GM19328 (cell line): ENCODE measurements around the gene ACACA.
"Not testable (repeated sequence)": the region's sequence is repeated elsewhere in the genome, so short reads cannot be mapped to it uniquely, and the experiment has no call there.

Experiments used
- ATAC-seq: cut with Tn5 transposase; IDR thresholded peaks from one replicate; pipeline ENCODE4 v1.9.1; 2021; ENCODE audit warnings: mild to moderate bottlenecking, moderate library complexity; ENCODE audit not compliant: unreplicated experiment

Gene ACACA

DNA sequence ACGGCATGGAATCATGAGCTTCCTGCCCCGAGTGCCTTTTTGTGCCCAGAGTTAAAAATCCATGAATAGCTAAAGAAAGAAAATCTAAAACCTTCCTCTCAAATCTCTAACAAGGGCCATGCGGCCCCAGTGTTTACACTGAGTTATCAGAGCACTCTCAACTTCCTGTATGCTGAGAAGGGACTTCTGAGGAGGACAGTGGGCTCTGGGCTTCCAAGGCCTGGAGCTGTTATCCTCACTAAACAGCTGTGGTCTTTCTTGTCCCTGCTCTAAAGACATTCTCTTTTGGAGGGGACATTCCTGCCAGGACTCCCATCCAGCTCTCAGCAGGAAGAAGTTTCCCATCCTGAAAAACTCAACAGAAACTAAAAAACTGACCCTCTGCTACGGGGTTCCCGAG, 322.3 kb downstream of the ACACA start:
- no peak for ATAC-seq

DNA sequence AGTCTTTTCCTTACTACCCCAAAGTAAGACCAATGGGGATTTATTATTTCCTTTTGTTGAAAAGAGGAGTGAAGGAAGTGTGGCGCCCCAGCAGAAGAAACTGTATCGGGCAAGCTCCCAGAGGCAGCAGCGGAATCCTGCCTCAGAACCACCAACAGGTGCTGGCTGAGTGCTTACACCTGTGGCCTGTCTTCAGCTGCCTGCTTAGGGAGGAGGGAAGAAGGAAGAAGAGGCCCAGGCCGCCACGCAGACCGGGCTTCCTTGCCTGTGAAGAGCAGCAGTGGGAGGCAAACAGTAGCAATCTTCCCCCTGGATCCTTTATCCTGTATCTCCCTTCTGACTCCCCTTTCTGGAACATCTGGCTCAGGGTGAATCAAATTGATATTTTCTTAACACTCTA, 323.2 kb downstream of the ACACA start:
- no peak for ATAC-seq

DNA sequence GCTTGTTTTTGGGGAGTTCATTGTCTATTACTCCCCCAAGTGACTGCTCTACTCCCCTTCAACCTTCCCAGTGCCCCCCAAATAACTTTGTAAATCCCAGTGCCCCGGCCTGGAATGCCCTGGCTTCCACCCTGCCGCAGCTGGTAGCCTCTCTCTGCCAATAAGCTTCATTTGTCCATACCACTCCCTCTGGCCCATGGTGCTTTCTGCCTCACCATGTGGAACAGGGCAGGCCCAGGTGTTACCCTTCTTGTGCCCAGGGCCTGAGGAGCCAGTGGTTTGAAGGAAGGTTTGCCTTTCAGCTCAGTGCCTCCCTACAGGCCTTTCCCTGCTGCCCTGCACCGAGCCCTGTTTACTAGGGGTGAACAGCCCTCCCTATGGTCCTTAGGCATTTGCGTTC, 323.7 kb downstream of the ACACA start:
- ATAC-seq, result no peak

DNA sequence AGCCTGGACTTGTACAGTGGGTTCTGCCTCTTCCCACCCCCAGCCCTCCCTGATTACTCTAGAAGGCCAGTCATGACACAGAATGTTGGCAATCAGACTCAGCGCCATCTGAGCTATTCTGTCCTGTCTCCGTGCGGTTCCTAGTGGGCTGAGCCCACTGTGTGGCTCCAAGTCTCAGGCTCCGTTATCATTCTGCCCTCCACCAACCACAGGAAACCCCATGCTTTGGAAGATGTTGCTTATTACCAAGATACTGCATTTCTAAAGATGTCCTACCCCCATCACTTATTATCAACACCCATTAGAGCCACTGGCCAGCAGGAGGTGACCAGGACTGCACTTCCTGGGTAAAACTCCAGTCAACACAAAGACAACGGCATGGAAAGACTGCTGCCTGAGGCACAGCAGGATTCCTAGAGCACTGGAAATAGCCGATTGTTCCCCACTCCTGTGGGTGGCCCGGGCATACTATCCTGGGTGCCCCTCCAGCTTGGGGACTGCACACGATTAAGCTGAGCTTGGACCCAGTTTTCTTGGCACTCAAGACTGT, 324.2 kb downstream of the ACACA start:
- no peak for ATAC-seq

DNA sequence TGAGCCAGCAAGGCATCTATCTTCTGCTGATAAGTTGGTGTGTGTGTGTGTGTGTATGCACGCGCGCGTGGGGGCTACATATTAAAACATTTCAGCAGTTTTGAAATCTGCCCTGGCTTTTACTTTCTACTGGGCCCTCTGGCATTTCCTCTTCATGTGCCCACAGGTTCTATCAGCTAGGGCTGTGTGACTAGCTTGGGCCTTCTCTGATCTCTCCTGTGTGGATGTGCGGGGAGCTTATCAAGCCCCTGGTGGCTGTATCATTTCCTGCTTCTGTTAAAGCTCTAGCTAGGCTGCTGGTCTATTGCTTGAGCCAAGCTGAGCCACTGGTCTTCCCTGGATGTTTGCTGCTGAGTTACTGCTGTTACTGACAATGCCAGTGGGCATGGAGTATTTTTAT, 325.3 kb downstream of the ACACA start:
- no peak for ATAC-seq

DNA sequence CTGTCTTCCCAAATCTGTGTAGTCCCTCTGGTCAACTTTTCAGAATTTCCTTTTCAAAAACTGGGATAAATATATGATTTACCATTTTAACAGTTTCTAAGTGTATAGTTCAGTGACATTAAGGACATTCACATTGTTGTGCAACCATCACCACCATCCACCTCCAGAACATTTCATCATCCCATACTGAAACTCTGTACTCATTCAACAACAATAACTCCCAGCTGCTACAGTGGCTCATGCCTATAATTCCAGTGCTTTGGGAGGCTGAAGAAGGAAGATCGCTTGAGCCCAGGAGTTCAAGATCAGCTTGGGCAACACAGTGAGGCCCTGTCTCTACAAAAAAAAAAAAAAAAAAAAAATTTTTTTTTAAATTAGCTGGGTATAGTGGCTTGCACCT, 326.9 kb downstream of the ACACA start:
- no peak for ATAC-seq

DNA sequence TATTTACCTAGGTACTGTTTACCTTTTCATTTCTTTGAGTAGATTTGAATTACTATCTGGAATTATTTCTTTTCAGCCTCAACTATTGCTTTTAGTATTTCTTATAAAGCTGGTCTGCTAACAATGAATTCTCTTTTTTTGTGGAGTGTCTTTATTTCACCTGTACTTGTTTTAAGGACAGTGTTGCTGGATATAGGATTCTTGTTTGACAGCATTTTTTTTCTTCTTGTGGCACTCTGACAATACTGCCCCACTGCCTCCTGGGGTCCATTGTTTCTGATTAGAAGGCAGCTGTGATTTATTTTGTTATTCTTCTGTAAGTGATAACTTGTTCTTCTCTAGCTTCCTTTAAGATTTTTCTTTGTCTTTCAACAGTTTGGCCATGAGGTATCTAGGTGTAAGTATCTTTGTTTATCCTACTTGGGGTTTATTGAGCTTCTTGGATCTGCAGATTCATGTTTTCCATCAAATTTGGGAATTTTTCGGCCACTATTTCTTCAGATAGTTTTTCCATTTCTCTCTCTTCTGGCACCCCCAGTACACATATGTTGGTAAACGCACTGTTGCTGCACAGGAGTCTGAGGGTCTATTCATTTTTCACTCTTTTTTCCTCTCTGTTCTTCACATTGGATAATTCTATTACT, 327.4 kb downstream of the ACACA start:
- ATAC-seq, result no peak

DNA sequence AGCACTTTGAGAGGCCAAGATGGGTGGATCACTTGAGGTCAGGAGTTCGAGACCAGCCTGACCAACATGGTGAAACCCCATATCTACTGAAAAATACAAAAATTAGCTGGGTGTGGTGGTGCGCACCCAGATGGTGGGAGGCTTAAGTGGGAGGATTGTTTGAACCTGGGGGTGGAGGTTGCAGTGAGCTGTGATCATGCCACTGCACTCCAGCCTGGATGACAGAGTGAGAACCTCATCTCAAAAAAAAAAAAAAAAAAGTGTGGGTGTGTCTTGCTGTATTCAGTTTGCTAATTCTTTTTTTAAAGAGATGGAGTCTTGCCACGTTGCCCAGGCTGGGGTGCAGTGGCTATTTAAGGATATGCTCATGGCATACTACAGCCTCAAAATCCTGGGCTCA, 333.2 kb downstream of the ACACA start:
- ATAC-seq, result not testable (repeated sequence)

DNA sequence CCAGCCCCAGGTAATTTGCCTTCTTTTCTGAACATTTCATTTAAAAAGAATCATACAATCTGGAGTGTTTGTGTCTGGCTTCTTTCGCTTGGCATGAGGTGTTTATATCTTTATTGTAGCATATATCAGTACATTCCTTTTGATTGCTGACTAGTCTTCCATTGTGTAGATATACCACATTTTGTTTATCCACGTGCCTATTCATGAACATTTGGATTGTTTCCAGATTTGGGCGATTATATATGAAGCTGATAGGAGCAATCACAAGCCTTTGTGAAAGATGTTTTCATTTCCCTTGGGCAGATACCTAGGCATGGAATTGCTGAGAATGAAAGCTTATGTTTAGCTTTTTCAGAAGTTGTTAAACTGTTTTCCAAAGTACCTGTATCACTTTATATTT, 337.5 kb downstream of the ACACA start:
- ATAC-seq, result no peak

DNA sequence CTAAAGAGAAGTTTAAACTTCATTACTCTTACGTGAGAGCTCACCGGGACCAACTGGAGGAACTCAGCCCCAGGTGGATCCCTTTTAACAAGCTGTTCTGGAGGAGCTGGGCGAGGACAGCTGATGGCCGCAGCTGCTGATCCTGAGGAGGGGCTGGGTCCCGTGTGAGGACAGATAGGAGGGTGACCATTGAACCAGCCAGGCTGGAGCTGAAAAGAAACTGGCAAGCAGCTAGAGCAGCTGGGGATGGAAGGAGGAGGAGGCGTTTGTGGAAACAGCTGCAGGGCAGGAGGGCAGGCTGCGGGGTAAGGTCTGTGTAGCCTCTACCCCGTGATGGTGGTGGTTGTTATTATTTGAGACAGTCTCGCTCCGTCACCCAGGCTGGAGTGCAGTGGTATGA, 338.4 kb downstream of the ACACA start:
- no peak for ATAC-seq

DNA sequence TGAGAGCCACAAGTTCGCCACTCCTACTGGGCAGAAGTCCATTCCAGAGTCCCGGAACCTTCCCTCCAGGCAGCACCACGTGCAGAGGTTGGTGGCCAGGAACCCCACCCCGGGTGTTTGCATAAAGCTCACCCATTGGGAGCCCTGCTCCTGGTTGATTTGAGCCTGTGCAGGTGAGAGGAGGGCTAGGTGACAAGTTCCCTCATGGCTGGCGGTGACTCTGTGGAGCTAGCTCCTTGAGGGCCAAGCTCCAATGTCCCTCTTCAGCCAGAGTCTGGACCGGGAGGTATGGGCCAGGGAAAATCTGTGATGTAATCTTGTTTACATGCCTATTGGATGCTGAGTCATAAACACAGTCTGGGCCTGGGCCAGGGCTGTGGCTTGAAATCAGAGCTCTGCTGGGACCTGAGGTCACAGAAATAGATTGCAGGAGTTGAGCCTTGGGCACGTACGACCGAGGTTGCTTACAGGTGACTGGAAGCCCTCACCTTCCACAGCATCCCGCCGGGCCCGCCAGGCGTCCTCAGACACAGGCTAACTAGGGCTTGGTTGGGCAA, 339.0 kb downstream of the ACACA start:
- no peak for ATAC-seq

DNA sequence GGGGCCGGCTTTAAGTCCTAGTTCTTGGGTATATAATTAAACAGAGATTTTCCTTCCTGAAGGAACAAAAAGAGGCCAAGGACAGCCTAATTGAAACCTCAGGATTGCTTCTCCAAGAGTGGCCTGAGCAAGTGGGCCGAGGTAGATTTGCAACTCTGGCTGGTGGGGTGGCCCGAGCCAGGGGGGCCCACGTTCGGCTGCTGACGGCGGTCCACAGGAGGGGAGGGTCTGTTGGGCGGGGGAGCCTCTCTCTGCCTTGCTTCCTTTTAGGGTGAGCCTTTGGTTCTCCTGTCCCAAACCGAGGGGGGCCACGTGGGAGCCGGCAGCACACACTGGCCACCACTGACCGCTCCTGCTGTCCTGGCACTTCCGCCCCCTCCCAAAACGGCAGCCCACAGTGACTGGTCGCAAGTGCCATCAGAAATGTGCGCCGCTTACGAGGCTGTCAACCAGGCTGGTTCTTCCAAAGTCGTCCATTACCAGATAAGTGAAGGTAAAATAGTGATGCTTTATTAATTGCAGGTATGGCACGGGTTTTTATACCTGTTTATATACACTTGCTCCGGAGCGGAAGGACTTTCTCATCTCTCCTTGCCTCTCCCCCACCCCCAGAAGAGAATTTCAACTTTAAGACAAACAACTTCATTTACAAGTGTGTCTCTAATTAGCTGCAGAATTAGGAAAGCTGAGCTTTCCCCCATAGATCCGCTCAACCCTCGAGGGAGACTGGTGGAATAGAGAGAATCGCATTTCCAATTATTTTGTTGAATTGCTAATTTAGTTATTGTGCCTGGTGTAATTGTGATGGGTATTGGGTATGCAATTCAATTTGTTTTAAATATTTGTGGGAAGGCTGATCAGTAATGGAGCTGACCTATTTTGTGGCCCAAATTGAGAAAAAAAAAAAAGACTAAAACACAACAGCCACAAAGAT, 340.0 kb downstream of the ACACA start:
- no peak for ATAC-seq

DNA sequence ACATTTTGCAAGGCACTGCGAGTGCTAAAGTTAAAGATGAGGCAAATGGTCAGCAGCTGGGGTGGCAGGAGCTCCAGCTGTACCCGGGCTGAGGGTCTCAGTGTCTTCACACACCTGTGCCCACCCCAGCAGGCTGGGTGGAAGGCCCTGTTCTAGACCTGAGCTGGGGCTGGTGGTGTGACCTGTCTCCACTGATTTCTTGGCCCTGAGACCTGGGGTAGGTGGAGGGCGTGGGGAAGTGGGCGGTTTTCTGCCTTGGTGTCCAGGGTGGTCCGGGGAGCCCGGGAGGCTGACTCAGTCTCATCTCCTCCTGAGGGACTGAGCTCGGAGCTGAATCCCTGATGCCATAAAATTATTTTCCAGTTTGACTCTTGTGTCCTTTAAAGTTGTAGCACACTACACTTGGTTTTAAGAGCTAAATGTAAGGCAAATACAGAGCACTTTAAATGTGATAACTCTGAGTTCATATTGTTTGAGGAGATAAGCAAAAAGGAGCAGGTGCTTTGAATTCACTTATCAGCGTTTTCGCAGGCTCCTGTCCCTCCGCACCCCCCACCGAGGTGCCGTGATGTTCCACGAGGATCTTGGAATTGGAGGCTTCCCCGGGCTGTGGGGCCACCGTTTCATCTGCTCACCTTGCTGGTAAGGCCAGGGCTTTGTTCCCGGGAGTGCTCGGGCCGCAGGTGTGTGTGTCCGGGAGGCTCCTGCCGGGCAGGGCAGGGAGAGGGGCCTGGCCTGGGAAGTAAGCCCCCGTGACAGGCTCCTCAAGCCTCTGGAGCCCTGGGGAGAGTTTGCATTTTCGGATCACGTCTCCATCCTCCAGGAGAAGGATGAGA, 340.9 kb downstream of the ACACA start:
- no peak for ATAC-seq

DNA sequence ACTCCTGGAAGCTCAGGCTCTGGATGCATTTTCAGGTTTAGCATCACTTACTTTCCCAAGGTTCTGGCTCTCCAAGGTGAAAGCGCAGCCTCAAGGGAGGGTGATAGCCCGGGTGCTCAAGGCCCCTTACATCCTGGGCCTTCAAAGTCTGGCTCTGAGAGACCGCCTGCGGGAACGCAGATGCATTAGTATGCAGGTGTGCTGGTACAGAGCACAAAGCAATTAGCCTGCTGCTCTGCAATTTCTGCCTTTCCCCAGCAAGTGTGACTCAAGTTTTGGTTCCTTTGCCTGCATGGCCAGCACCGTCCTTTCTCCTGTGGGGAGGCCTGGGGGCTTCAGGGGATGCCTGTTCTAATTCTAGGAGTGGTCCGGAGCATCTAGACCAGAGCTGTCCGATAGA, 341.7 kb downstream of the ACACA start:
- no peak for ATAC-seq

DNA sequence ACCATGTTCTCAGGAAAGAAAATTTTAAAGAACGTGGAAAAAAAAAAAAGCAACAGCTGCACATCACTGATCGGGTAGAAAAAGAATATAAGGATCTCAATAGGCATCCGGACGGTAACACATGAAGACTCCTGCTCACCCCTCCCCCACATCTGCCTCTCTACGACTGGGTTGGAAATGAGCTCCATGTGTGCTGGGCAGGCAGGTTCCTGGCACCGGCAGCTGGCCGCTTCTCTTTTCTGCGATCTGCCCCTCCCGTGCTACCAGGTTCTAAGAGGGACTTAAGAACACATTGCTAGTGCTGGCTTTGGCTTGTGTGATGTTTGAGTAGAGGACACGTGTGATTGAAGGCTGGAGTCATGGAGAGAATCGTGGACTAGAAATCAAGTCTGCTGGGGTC, 342.4 kb downstream of the ACACA start:
- ATAC-seq, result no peak

DNA sequence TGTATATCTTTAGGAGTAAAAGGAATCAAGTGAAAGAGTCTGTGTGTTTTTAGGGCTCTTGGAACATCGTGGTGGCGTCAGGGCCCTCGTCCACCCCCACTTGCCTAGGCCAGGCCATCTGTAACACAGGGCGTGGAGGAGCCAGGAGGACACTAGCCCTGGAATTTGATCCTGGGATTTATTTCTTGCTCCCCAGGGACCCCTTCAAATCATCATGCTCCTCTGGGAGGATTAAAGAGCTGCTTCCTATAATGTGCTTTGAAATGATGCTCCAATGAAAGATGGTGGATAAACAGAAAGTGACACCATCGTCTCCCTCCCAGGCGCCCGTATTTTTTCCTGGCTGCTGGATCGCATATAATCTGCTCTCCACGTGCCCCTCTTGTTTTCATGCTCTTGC, 344.6 kb downstream of the ACACA start:
- no peak for ATAC-seq

DNA sequence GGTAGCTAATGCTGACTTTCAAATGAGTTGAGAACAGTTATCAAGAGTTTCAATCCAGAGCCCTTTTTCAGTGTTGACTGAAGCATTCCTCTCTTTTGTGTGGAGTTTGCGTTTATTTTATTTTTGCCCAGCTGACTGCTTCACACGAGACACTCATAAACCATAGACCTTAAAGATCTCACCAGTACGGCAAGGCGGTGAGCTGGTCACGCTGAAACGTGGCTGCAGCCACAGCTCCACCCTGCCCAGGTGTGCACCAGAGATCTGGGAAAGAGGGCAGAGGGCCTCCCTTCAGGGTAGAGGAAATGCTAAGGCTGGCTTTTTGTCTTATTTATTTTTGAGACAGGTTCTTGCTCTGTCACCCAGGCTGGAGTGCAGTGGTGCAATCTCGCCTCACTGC, 345.7 kb downstream of the ACACA start:
- no peak for ATAC-seq

DNA sequence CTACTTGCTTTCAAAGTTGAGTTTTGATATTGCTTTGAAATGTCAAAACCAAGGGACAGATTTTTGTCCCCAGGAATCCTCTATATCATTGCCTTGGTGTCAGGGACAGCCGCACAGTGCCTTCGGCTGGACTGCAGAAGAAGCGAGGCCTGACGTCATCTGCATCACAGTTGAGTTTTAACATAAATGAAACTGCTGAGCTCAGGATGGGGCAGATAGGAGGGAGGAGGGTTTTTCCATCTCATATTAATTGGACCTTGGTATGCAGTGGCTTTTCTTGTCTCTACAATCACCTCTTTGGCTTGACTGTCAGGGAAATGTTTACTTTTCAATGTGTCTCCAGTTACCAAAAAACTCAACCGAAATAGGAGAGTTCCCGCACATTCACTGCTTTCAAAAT, 346.5 kb downstream of the ACACA start:
- ATAC-seq, result no peak

DNA sequence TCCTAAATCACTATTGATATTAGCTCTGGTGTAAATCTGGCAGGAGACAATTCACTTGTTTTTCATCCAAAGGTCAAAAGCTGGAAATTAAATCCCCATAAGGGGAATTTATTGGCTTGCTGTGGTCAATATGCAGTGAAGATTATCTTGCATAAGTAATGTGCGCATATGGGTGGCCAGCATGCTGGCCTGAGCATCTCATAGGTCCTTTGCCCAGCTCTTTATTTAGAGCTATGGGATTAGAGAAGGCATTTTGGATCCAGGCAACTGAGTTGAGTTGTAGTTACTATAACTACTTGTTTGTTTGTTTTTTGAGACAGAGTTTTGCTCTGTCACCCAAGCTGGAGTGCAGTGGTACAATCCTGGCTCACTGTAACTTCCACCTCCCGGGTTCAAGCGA, 347.1 kb downstream of the ACACA start:
- ATAC-seq, result no peak

DNA sequence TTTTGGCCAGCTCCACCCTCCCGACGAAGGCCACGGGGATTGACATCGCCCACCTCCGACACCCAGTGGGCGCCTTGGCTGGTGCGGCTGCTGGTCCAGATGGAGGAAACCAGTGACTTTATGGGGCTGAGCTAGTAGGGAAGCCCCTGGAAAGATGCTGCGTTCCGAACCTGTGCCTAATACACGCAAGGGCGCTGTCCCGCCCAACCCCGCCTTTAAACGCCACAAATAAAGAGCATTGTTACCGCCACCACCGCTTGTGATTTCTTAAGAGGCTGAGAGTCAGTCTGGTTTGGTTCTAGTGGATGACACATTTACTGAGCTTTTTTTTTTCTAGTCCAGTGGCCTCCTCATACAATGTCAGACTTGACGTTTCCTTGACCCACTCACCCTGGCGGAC, 350.0 kb downstream of the ACACA start:
- ATAC-seq, result no peak

DNA sequence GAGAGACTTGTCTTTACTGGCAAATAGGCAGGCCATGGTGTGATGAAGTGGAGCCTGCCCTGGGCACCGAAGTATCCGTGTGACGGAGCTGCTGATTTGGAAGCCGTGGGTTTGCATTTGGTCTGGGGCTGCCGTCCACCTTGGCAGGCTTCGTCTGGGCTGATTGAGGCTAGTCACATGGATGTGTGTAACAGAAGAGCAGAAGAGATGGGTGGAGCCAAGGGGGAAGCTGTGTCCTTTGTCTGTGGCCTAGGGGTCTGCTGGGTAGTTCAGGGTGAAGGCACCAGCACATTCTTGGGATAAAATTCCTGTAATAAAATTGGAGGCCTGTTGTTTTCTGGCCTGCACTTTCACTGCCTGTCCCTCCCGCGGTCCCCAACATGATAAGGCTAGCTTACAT, 351.7 kb downstream of the ACACA start:
- no peak for ATAC-seq
